H9 (cell line): ENCODE measurements around the gene NCAPH2. TPM values are rescaled to one million over a fixed set of nuclear protein-coding genes. Genes with fewer than 3 reads are reported as not detected.

Source experiments
- DNase-seq: peaks from one replicate; pipeline ENCODE4 v3.0.0-alpha.2; 2017
- H2AFZ ChIP-seq: one replicate; pipeline ENCODE4 v1.6.1; 2013; ENCODE audit warnings: mild to moderate bottlenecking, low read length, control low read depth, moderate library complexity
- H2AK5ac ChIP-seq: 2 replicates; pipeline ENCODE4 v1.6.1; 2013; ENCODE audit warnings: low read length, control low read depth, mixed read lengths; ENCODE audit not compliant: insufficient read length
- H2BK120ac ChIP-seq: one replicate; pipeline ENCODE4 v1.6.1; 2013; ENCODE audit warnings: low read depth, mild to moderate bottlenecking, low read length, control low read depth, inconsistent platforms; ENCODE audit not compliant: poor library complexity, severe bottlenecking
- H2BK12ac ChIP-seq: 2 replicates; pipeline ENCODE4 v1.6.1; 2013; ENCODE audit warnings: low read length, control low read depth, mixed read lengths, low read depth; ENCODE audit not compliant: insufficient read length
- H2BK15ac ChIP-seq: 2 replicates; pipeline ENCODE4 v1.6.1; 2013; ENCODE audit warnings: low read depth, low read length, control low read depth
- H2BK20ac ChIP-seq: one replicate; pipeline ENCODE4 v1.6.1; 2013; ENCODE audit warnings: low read depth, mild to moderate bottlenecking, low read length, control low read depth, inconsistent platforms; ENCODE audit not compliant: poor library complexity, severe bottlenecking
- H2BK5ac ChIP-seq: 2 replicates; pipeline ENCODE4 v1.6.1; 2013; ENCODE audit warnings: low read length, control low read depth, mixed read lengths; ENCODE audit not compliant: insufficient read length
- H3K14ac ChIP-seq: 2 replicates; pipeline ENCODE4 v1.6.1; 2013; ENCODE audit warnings: low read length, control low read depth; ENCODE audit not compliant: insufficient read depth
- H3K18ac ChIP-seq: 2 replicates; pipeline ENCODE4 v1.6.1; 2013; ENCODE audit warnings: low read depth, mild to moderate bottlenecking, mixed read lengths, low read length, control low read depth; ENCODE audit not compliant: insufficient read length
- H3K23ac ChIP-seq: 2 replicates; pipeline ENCODE4 v1.6.1; 2013; ENCODE audit warnings: low read length, control low read depth, mixed read lengths, low read depth; ENCODE audit not compliant: insufficient read length
- H3K23me2 ChIP-seq: 2 replicates; pipeline ENCODE4 v1.6.1; 2013; ENCODE audit warnings: low read depth, mild to moderate bottlenecking, mixed read lengths, low read length, control low read depth; ENCODE audit not compliant: insufficient read length, poor library complexity, severe bottlenecking
- H3K27ac ChIP-seq: 2 replicates; pipeline ENCODE4 v1.5.1; 2013; ENCODE audit warnings: low read length, control low read depth, mixed read lengths, low read depth; ENCODE audit not compliant: insufficient read length
- H3K27me3 ChIP-seq: 2 replicates; pipeline ENCODE4 v1.6.1; 2013; ENCODE audit warnings: low read length, control low read depth, inconsistent platforms; ENCODE audit not compliant: insufficient read depth
- H3K4ac ChIP-seq: 2 replicates; pipeline ENCODE4 v1.6.1; 2013; ENCODE audit warnings: low read depth, mild to moderate bottlenecking, control low read depth, inconsistent platforms, low read length, moderate library complexity
- H3K4me1 ChIP-seq: 2 replicates; pipeline ENCODE4 v1.6.1; 2013; ENCODE audit warnings: low read length, control low read depth, inconsistent platforms; ENCODE audit not compliant: insufficient read depth
- H3K4me2 ChIP-seq: 2 replicates; pipeline ENCODE4 v1.6.1; 2013; ENCODE audit warnings: low read length, control low read depth, mixed read lengths; ENCODE audit not compliant: insufficient read length, insufficient read depth
- H3K56ac ChIP-seq: 2 replicates; pipeline ENCODE4 v1.6.1; 2013; ENCODE audit warnings: low read depth, mild to moderate bottlenecking, mixed read lengths, low read length, control low read depth; ENCODE audit not compliant: insufficient read length
- H3K79me1 ChIP-seq: 2 replicates; pipeline ENCODE4 v1.6.1; 2013; ENCODE audit warnings: low read depth, mild to moderate bottlenecking, moderate library complexity, low read length, control low read depth, inconsistent platforms; ENCODE audit not compliant: insufficient read depth, poor library complexity, severe bottlenecking
- H3K79me2 ChIP-seq: 2 replicates; pipeline ENCODE4 v1.6.1; 2013; ENCODE audit warnings: low read length, control low read depth, inconsistent platforms; ENCODE audit not compliant: insufficient read depth
- H3K9ac ChIP-seq: 2 replicates; pipeline ENCODE4 v1.6.1; 2013; ENCODE audit warnings: low read length, control low read depth, mixed read lengths; ENCODE audit not compliant: insufficient read length; ENCODE audit errors: extremely low read depth
- H3K9me3 ChIP-seq: one replicate; pipeline ENCODE4 v1.6.1; 2013; ENCODE audit warnings: low read depth, low read length, inconsistent platforms; ENCODE audit not compliant: control insufficient read depth
- H3T11ph ChIP-seq: one replicate; pipeline ENCODE4 v1.6.1; 2013; ENCODE audit warnings: mild to moderate bottlenecking, low read length, control low read depth, inconsistent platforms
- H4K20me1 ChIP-seq: one replicate; pipeline ENCODE4 v1.6.1; 2013; ENCODE audit not compliant: control insufficient read depth, insufficient read length, insufficient read depth
- H4K5ac ChIP-seq: 2 replicates; pipeline ENCODE4 v1.6.1; 2013; ENCODE audit warnings: low read depth, mild to moderate bottlenecking, mixed read lengths, low read length, control low read depth; ENCODE audit not compliant: insufficient read length
- H4K8ac ChIP-seq: replicated peaks from 2 replicates; pipeline ENCODE4 v1.6.1; 2013; ENCODE audit warnings: low read length, control low read depth, mixed read lengths, low read depth; ENCODE audit not compliant: insufficient read length
- H4K91ac ChIP-seq: 2 replicates; pipeline ENCODE4 v1.6.1; 2013; ENCODE audit warnings: low read depth, mild to moderate bottlenecking, moderate library complexity, mixed read lengths, low read length, control low read depth; ENCODE audit not compliant: insufficient read length
- H3K27ac Mint-ChIP-seq, 3 experiments: 2 replicates in 2 of 3; 3 replicates in 1 of 3; pipeline ENCODE4 v1.8.0; 2020 to 2021; ENCODE audit warnings: mixed read lengths in 3 of 3, mild to moderate bottlenecking in 1 of 3, moderate library complexity in 1 of 3
- H3K27me3 Mint-ChIP-seq: 2 replicates; pipeline ENCODE4 v1.8.0; 2021; ENCODE audit warnings: low read depth, mild to moderate bottlenecking, moderate library complexity, mixed read lengths
- H3K36me3 Mint-ChIP-seq, 3 experiments: 2 replicates in 2 of 3; 3 replicates in 1 of 3; pipeline ENCODE4 v1.8.0; 2020 to 2021; ENCODE audit warnings: low read depth in 3 of 3, mixed read lengths in 3 of 3; ENCODE audit not compliant: insufficient read depth in 1 of 3
- H3K4me1 Mint-ChIP-seq, 2 experiments: 2 replicates each; pipeline ENCODE4 v1.8.0; 2020; ENCODE audit warnings: mixed read lengths in 2 of 2
- H3K4me3 Mint-ChIP-seq, 2 experiments: 2 replicates in 1 of 2; 3 replicates in 1 of 2; pipeline ENCODE4 v1.8.0; 2020 to 2021; ENCODE audit warnings: mild to moderate bottlenecking in 2 of 2, mixed read lengths in 2 of 2, moderate library complexity in 1 of 2
- H3K9me3 Mint-ChIP-seq, 2 experiments: 2 replicates in 1 of 2; 3 replicates in 1 of 2; pipeline ENCODE4 v1.8.0; 2020; ENCODE audit warnings: mild to moderate bottlenecking in 2 of 2, mixed read lengths in 2 of 2, moderate library complexity in 1 of 2
- CTCF ChIP-seq: fragments of 200-600 bp; sonication (generic); conservative IDR thresholded peaks from 3 replicates; pipeline ENCODE4 v1.8.0; 2021; ENCODE audit warnings: antibody characterized with exemption, mild to moderate bottlenecking
- WGBS: extraction: QIAGEN DNeasy Blood & Tissue Kit; methylation state at CpG from one replicate; pipeline ENCODE4 v1.1.7; 2013; ENCODE audit warnings: missing lambda C conversion rate, low lambda C conversion rate, mixed read lengths; ENCODE audit not compliant: insufficient read length; ENCODE audit errors: extremely low coverage; 5-methylcytosine and 5-hydroxymethylcytosine counted together
- total RNA-seq: library from RNA; stranded (reverse); gene quantifications from 2 replicates; pipeline ENCODE4 v1.2.1, GENCODE V29; 2021

The NCAPH2 gene
- total RNA-seq, 1 experiment from 2014 or later: 76.2 TPM

GRCh38 chr22:50544746-50545253 lies 36.8 kb downstream of the NCAPH2 start:
- no peak for DNase-seq
- no peaks in the 10 kb centered on the region for H3K36me3 Mint-ChIP-seq
- no peak overlapping the region for H2AFZ ChIP-seq

More at GRCh38 chr22:50544746-50545253, 36.8 kb downstream of the NCAPH2 start:
- H3K79me2 ChIP-seq: no peaks in the 10 kb centered on the region
- no peak overlapping the region for H3K56ac ChIP-seq
- no peak overlapping the region for H3K4me2 ChIP-seq
- no peak overlapping the region for H3K27ac ChIP-seq
- no peak overlapping the region for H2BK20ac ChIP-seq
- H3K27me3 Mint-ChIP-seq: peaks cover 44% of the 10 kb centered on the region
- H3K4me1 Mint-ChIP-seq: no peaks in the 10 kb centered on the region; a peak in 1 of 4 replicates
- no peak overlapping the region for H2BK5ac ChIP-seq
- H3K79me1 ChIP-seq: no peaks in the 10 kb centered on the region
- H3K9me3 ChIP-seq: no peaks in the 10 kb centered on the region
- H2BK12ac ChIP-seq: no peak overlapping the region
- no peak overlapping the region for H2BK15ac ChIP-seq
- no peaks in the 10 kb centered on the region; the same call in 1 of the 2 replicates for H3K27me3 ChIP-seq
- H3K23me2 ChIP-seq: peaks cover 2% of the 10 kb centered on the region
- no peak overlapping the region for H3K23ac ChIP-seq
- H3T11ph ChIP-seq: no peak overlapping the region
- no peak overlapping the region for H4K5ac ChIP-seq
- H4K8ac ChIP-seq: no peak overlapping the region
- no peak for TF ChIP-seq CTCF
- H3K27ac Mint-ChIP-seq: no peak overlapping the region
- H2AK5ac ChIP-seq: no peak overlapping the region
- no peak overlapping the region for H4K91ac ChIP-seq
- no peaks in the 10 kb centered on the region for H4K20me1 ChIP-seq
- H3K4me3 Mint-ChIP-seq: no peak overlapping the region
- no peak overlapping the region for H2BK120ac ChIP-seq
- H3K4ac ChIP-seq: no peak overlapping the region
- H3K14ac ChIP-seq: no peak overlapping the region
- no peaks in the 10 kb centered on the region; a peak in 1 of 5 replicates for H3K9me3 Mint-ChIP-seq
- H3K18ac ChIP-seq: no peak overlapping the region
- WGBS: no CpG with 5 or more reads among the region's 5 CpGs
- no peaks in the 10 kb centered on the region for H3K4me1 ChIP-seq
- H3K9ac ChIP-seq: no peak overlapping the region
